GM23338 (cell line): ENCODE results near the gene CDR2.

ENCODE experiments used
- CTCF ChIP-seq, 2 experiments: fragments of 200-600 bp in 1 of 2; sonication (generic) in 1 of 2; conservative IDR thresholded peaks; 2 replicates each; pipeline versions ENCODE4 v1.5.1 to v1.6.1; 2016 to 2017; ENCODE audit warnings: antibody characterized with exemption in 2 of 2, low read depth in 2 of 2, mild to moderate bottlenecking in 2 of 2, moderate library complexity in 1 of 2
- JUNB ChIP-seq: IDR thresholded peaks from one replicate; pipeline ENCODE4 v1.6.1; 2016; ENCODE audit warnings: antibody characterized with exemption; ENCODE audit not compliant: unreplicated experiment
- POLR2AphosphoS5 ChIP-seq: IDR thresholded peaks from 2 replicates; pipeline ENCODE4 v1.6.1; 2016; ENCODE audit warnings: antibody characterized with exemption, low read depth

GRCh38 chr16:22374311-22375116 lies at the start of gene CDR2:
- TF ChIP-seq CTCF (conservative IDR thresholded peaks at IDR 0.05; ENCODE audit: low read depth in 2 of 2) (no peak), POLR2AphosphoS5 (peak; percentile 88), JUNB (no peak)
